Stomach smooth muscle (tissue), 2 donors: ENCODE measurements around the gene SOX18.

Experiments
- H3K27ac ChIP-seq: one replicate; pipeline ENCODE4 v1.7.0; 2013; ENCODE audit warnings: mild to moderate bottlenecking, low read length, inconsistent platforms
- H3K27me3 ChIP-seq, 2 donors: one replicate each; pipeline ENCODE4 v1.7.0; 2013; ENCODE audit warnings: low read length in 2 of 2; ENCODE audit not compliant: insufficient read depth in 2 of 2, control insufficient read depth in 1 of 2
- H3K36me3 ChIP-seq, 2 donors: one replicate each; pipeline ENCODE4 v1.7.0; 2013; ENCODE audit warnings: low read length in 2 of 2; ENCODE audit not compliant: control insufficient read depth in 2 of 2, insufficient read depth in 2 of 2
- H3K4me1 ChIP-seq: one replicate; pipeline ENCODE4 v1.7.0; 2013; ENCODE audit warnings: low read length; ENCODE audit not compliant: control insufficient read depth, insufficient read depth
- H3K4me3 ChIP-seq, 2 donors: one replicate each; pipeline ENCODE4 v1.7.0; 2013; ENCODE audit warnings: low read length in 2 of 2
- H3K9ac ChIP-seq, 2 donors: one replicate each; pipeline ENCODE4 v1.7.0; 2013; ENCODE audit warnings: low read length in 2 of 2, mild to moderate bottlenecking in 1 of 2
- H3K9me3 ChIP-seq, 2 donors: one replicate each; pipeline ENCODE4 v1.7.0; 2013; ENCODE audit warnings: low read length in 2 of 2; ENCODE audit not compliant: control insufficient read depth in 2 of 2
- donor health status: healthy.
- donor health status: Pancreatic carcinoma.

The SOX18 gene

DNA sequence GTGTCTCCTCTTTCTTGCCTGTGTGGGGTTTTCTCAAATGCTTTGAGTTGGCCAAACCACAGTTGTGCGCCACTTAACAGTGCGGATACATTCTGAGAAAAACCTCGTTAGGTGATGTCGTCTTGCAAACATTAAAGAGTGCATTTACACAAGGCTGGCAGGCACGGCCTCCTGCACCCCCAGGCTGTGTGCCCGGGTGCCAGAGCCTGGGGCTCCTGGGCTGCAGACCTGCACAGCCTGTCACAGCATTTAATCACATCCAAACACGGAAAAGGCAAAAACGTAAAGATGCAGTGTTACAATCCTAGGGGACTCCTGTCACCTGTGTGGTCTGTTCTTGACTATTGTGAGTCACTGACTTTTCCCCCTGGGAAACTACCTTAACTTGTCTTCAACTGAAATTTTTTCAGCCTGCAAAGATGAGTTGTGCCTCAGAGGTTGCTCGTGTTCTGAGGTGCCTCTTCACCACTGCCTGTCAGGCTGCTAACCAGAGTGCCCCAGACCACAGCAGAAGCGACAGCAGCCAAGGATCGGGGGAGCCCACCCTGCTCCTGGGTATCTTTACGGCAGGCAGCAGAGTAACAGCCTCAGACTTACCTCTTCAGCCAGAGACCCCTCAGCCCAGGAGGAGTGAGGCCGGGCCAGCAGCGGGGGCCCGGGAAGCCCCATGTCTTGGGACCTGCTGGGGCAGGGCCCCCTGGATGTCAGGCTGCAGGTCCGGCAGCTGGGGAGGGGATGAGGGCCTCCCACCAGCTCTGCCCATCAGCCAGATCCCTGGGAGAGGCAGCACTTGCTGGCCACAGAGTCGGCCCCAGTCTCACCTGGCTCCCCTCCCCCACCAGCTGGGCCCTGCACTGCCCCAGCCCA, 14.1 kb downstream of the SOX18 start:
- H3K9me3 ChIP-seq: no peaks in the 10 kb centered on the region
- H3K4me3 ChIP-seq: no peak overlapping the region
- peaks cover 23% of the 10 kb centered on the region for H3K4me1 ChIP-seq
- no peak overlapping the region for H3K9ac ChIP-seq
- H3K27me3 ChIP-seq: peaks cover 19 to 36% of the 10 kb centered on the region in 2 donors
- no peak overlapping the region for H3K27ac ChIP-seq
- H3K36me3 ChIP-seq: peaks cover 29 to 33% of the 10 kb centered on the region in 2 donors

DNA sequence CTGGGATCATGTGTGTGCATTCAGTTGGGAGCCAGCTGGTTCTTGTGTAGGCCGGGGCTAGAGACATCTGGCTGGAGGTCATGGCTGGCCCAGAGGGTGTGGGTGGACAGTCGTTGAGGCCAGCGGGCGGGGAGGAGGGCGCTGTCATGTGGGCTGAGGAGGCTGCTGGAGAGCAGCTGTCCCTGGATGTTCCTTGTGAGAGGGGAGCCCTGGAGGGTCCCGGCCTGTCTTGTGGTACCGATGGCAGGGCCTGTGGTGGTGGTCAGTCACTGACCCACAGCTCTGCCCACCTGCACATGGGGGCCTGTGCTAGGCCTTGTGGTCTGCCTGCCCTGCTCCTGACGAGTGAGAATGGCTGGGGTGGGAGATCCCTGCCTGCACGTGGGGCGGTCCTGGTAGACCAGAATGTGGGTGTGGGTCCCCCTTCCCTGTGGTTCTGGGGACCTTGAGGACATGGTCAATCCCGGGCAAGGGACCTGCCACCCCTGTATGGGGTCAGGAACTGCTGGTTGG, 15.4 kb downstream of the SOX18 start:
- Histone ChIP-seq H3K9me3 (no peaks in the 10 kb centered on the region), H3K36me3 (peaks cover 41 to 45% of the 10 kb centered on the region in 2 donors), H3K27ac (no peak overlapping the region), H3K4me1 (peaks cover 17% of the 10 kb centered on the region), H3K4me3 (no peak overlapping the region), H3K9ac (no peak overlapping the region), H3K27me3 (peaks cover 8 to 24% of the 10 kb centered on the region in 2 donors)

DNA sequence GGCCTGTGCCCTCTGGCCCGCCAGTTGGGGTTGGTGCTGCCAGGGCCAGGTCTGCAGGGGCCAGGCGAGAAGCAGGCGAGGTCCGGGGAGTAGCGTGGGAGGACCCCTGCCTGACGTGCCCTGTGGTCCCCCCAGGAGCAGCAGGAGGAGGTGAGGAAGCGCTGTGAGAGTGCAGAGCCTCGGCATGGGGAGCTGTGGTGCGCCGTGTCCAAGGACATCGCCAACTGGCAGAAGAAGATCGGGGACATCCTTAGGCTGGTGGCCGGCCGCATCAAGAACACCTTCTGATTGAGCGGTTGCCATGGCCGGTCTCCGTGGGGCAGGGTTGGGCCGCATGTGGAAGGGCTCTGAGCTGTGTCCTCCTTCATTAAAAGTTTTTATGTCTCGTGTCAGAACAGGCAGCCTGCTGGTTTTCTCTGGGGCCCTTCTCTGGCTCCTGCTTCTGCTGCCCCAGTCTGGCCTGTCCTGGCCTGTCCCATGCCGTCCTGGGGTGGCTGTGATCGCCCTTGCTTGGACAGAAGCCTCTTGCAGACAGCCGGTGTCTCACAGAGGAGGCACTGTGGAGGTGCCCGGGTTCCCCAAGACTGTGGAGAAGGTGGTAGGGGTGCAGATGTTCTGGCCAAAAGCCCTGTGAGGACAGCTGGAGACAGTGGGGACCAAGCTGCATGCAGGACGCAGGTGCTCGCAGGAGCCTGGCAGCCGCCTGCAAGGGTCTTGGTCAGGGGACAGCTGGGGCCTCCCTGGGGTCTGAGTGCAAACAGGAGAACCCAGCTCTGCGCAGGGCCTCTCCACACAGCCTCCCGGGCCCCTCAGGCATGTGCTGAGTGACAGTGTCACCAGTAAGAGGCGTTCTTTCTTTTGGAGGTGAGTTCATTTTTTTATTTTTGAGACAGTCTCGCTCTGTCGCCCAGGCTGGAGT, 16.5 kb downstream of the SOX18 start:
- H3K9me3 ChIP-seq: no peaks in the 10 kb centered on the region
- H3K4me1 ChIP-seq: peaks cover 16% of the 10 kb centered on the region
- no peak overlapping the region for H3K4me3 ChIP-seq
- H3K27ac ChIP-seq: no peak overlapping the region
- peaks cover 8 to 15% of the 10 kb centered on the region in 2 donors for H3K27me3 ChIP-seq
- no peak overlapping the region for H3K9ac ChIP-seq
- peaks cover 43 to 46% of the 10 kb centered on the region in 2 donors for H3K36me3 ChIP-seq

DNA sequence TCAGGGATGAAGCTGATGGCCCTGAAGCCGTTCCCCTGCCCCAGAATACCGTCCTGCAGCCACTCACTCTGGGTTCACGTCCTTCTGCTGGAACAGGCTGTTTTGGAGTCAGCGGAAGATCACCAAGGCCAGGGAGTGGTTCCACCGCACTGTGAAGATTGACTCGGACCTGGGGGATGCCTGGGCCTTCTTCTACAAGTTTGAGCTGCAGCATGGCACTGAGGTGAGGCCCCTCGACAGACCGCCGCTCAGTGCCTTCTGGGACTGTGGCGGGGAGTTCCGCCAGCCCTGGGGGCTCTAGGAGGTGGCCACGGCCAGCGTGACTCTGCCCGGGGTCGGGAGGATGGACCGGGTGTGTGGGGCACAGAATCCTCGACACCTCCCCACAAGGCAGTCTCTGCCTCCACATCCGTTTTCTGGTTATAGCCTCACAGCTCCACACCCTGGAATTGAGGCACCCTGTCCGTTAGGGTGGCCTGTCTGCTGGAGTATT, 17.6 kb downstream of the SOX18 start:
- H3K9me3 ChIP-seq: no peaks in the 10 kb centered on the region
- H3K4me1 ChIP-seq: peaks cover 23% of the 10 kb centered on the region
- H3K9ac ChIP-seq: no peak overlapping the region
- H3K36me3 ChIP-seq: peaks cover 50 to 57% of the 10 kb centered on the region in 2 donors
- H3K4me3 ChIP-seq: no peak overlapping the region
- peaks cover 3 to 4% of the 10 kb centered on the region in 2 donors for H3K27me3 ChIP-seq
- H3K27ac ChIP-seq: no peak overlapping the region

DNA sequence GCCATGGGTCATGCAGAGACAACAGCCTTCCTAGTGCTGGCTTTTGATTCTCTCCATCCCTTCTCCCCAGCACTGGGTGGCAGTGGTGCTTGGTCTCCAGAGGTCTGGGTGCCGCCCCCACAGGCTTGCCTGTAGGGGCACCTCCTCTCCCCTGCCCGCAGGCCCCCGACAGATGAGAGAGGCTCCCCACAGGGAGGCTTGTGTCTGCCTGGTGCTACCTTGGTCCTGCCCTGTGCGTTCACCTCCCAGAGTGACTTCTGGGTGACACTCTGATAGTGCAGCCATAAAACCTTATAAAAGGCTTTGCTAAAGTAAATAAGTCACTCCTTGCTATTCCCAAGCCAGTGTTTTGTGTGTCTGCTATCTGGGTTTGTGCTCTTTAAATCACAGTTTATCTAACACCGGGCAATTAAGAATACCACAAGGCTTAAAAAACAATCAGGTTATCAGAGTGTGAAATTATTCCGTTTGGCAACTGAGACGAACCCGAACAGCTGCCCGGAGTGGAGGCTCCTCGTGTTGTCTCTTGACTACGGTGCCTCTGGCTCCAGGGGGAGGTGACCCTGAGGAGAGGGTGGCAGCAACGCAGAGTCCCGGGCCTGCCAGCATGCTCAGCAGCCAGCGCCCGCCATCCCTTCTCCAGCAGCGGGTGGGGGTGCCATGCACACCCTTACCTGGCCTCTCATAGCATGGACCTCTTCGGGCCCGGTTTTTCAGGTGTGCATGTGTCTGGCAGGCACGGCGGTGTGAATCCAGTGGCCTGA, 18.9 kb downstream of the SOX18 start:
- Histone ChIP-seq H3K36me3 (peaks cover 57 to 62% of the 10 kb centered on the region in 2 donors), H3K27me3 (no peaks in the 10 kb centered on the region), H3K27ac (no peak overlapping the region), H3K4me3 (no peak overlapping the region), H3K4me1 (peaks cover 18% of the 10 kb centered on the region), H3K9me3 (no peaks in the 10 kb centered on the region), H3K9ac (no peak overlapping the region)

DNA sequence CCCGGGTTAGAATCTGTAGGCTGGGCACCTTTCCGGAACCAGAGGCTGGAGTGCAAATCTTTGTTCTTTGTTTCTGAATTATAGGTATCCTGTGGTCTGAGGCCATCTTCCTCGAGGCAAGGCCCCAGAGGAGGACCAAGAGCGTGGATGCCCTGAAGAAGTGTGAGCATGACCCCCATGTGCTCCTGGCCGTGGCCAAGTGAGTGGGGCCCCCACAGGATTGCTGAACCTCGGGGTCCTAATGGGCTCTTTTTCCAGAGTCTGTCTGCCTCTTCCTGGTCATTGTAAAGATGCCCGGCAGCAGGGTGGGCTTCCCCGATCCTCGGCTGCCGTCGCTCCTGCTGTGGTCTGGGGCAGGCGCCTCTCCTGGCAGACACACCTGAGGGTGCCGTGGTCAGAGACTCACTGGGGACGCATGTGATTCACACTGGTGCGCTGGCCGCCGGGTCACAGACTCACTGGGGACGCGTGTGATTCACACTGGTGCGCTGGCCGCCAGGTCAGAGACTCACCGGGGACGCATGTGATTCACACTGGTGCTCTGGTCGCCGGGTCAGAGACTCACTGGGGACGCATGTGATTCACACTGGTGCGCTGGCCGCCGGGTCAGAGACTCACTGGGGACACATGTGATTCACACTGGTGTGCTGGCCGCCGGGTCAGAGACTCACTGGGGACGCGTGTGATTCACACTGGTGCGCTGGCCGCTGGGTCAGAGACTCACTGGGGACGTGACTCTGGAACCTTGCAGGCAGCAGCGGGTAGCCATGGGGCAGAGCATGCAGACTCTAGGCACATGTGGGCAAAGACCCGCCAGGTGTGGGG, 19.9 kb downstream of the SOX18 start:
- peaks cover 66 to 70% of the 10 kb centered on the region in 2 donors for H3K36me3 ChIP-seq
- H3K27me3 ChIP-seq: no peaks in the 10 kb centered on the region
- no peaks in the 10 kb centered on the region for H3K9me3 ChIP-seq

DNA sequence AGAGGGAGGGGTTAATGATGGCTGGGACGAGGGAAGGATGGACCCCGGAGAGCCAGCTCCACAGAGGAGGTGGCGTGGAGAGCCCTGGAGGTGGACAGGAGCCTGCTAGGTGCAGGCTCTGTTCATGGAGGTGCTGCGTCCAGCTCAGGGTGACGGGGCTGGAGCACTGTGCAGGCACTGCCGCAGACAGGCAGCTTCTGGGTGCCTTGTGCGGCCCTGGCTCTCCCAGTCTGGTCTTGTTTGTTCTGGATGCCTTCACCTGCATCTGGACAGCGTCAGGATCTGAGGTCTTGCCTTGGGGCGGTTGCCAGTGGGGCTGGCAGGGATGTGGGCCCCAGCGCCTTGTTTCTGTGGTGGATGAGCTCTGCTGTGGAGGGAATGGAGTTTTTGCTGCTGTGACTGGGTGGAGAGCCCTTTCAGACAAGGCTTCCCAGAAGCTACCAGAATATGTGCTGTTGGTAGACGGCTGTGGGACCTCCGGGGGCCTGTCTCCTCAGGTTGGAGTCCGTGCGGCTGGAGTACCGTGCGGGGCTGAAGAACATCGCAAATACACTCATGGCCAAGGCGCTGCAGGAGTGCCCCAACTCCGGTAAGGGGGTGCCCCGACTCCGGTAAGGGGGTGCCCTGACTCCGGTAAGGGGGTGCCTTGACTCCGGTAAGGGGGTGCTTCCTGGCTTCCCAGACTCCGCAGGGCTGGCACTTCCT, 21.3 kb downstream of the SOX18 start:
- Histone ChIP-seq H3K9ac (no peak overlapping the region), H3K9me3 (no peaks in the 10 kb centered on the region), H3K36me3 (peaks cover 67 to 74% of the 10 kb centered on the region in 2 donors), H3K4me1 (peaks cover 20% of the 10 kb centered on the region), H3K27me3 (no peaks in the 10 kb centered on the region), H3K4me3 (no peak overlapping the region), H3K27ac (peak overlapping the region; percentile 80)

More for the DNA sequence above, 19.9 kb downstream of the SOX18 start:
- Histone ChIP-seq H3K9ac (no peak overlapping the region), H3K27ac (peak overlapping the region; percentile 80), H3K4me3 (no peak overlapping the region), H3K4me1 (peaks cover 18% of the 10 kb centered on the region)

DNA sequence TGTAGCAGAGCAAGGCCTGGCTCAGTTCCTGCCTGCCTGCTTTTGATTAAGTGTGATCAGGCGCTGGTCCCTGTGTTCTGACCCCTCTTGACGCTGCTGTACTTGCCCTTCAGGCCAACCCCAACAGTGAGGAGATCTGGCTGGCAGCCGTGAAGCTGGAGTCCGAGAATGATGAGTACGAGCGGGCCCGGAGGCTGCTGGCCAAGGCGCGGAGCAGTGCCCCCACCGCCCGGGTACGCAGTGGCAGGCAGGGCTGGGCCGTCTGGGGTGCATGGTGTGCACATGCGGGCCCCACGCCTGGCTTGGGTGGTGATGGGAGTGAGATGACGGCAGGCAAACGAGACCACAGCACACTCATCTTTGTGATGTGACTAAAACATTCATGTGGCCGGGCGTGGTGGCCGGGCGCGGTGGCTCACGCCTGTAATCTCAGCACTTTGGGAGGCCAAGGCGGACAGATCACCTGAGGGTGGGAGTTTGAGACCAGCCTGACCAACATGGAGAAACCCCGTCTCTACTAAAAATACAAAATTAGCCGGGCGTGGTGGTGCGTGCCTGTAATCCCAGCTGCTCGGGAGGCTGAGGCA, 23.5 kb downstream of the SOX18 start:
- H3K36me3 ChIP-seq: peaks cover 65 to 76% of the 10 kb centered on the region in 2 donors
- H3K9ac ChIP-seq: no peak overlapping the region
- H3K4me1 ChIP-seq: peaks cover 20% of the 10 kb centered on the region
- no peaks in the 10 kb centered on the region for H3K9me3 ChIP-seq
- H3K4me3 ChIP-seq: no peak overlapping the region
- H3K27me3 ChIP-seq: no peaks in the 10 kb centered on the region
- no peak overlapping the region for H3K27ac ChIP-seq
